Tibial artery (tissue), 4 donors: ENCODE data around the gene LPO.

Experiments
- DNase-seq, 2 donors: peaks; one replicate each; pipeline ENCODE4 v3.0.0-alpha.2; 2019
- H3K27ac ChIP-seq, 2 donors: fragments of 200-600 bp; sonication (generic) in 1 of 2; 1 replicate in 1 of 2; 2 replicates in 1 of 2; pipeline ENCODE4 v1.5.1; 2018 to 2019; ENCODE audit warnings: mild to moderate bottlenecking in 1 of 2
- H3K27me3 ChIP-seq, 2 donors: fragments of 200-600 bp; sonication (generic) in 1 of 2; one replicate each; pipeline versions ENCODE4 v1.5.1 to v1.6.0; 2016 to 2019
- H3K36me3 ChIP-seq, 3 donors: fragments of 200-600 bp; sonication (generic) in 2 of 3; one replicate each; pipeline ENCODE4 v1.5.1; 2016 to 2019; ENCODE audit warnings: mild to moderate bottlenecking in 2 of 3
- H3K4me1 ChIP-seq, 4 donors: fragments of 200-600 bp; sonication (generic) in 2 of 4; 1 replicate in 3 of 4; 2 replicates in 1 of 4; pipeline ENCODE4 v1.5.1; 2016 to 2019
- H3K4me3 ChIP-seq, 2 donors: fragments of 200-600 bp; sonication (generic) in 1 of 2; 1 replicate in 1 of 2; 2 replicates in 1 of 2; pipeline ENCODE4 v1.5.1; 2018 to 2019; ENCODE audit warnings: mild to moderate bottlenecking in 2 of 2
- H3K9me3 ChIP-seq, 3 donors: fragments of 200-600 bp; sonication (generic) in 1 of 3; one replicate each; pipeline ENCODE4 v1.5.1; 2016 to 2019
- intact Hi-C: fragments of 100-400 bp; cut with DNase I; formaldehyde crosslinking; loops from one replicate; pipeline ENCODE4 v1.15.0; 2023; ENCODE audit warnings: low total_unique reads
- TF ChIP-seq, protein P1 (sequence below), 2 experiments: fragments of 200-600 bp in 1 of 2; fragments of 450-650 bp in 1 of 2; IDR thresholded peaks; one replicate each; pipeline ENCODE4 v1.5.1; 2017 to 2019; ENCODE audit warnings: antibody characterized with exemption in 2 of 2, mild to moderate bottlenecking in 1 of 2, moderate library complexity in 1 of 2

LPO gene

DNA sequence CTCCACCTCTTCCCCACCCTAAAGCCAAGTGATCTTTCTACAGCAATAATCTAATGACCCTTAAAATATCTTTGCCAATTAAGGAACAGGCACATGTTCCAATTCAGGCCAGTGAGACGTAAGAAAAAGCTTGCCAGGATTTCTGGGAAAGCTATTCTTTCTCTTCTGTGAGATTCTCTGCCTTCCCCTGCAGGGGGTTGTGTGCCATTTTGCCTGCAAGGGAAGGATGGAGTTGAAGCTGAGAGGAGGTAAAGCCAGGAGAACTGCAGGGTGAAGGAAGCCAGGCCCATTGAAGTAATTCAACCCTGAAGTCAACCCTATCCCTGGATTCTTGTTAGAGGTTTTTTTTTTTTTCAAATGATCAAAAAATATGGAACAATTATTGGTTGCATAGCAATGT, 9.0 kb upstream of the LPO start:
- no peaks in the 10 kb centered on the region for H3K36me3 ChIP-seq
- DNase-seq = no peak
- H3K27ac ChIP-seq = no peak overlapping the region
- intact Hi-C loops = no loop called here
- H3K27me3 ChIP-seq = peaks cover 0 to 38% of the 10 kb centered on the region in 2 donors
- H3K4me3 ChIP-seq = no peak overlapping the region
- no peaks in the 10 kb centered on the region for H3K4me1 ChIP-seq
- H3K9me3 ChIP-seq = no peaks in the 10 kb centered on the region
- TF ChIP-seq, protein P1, sequence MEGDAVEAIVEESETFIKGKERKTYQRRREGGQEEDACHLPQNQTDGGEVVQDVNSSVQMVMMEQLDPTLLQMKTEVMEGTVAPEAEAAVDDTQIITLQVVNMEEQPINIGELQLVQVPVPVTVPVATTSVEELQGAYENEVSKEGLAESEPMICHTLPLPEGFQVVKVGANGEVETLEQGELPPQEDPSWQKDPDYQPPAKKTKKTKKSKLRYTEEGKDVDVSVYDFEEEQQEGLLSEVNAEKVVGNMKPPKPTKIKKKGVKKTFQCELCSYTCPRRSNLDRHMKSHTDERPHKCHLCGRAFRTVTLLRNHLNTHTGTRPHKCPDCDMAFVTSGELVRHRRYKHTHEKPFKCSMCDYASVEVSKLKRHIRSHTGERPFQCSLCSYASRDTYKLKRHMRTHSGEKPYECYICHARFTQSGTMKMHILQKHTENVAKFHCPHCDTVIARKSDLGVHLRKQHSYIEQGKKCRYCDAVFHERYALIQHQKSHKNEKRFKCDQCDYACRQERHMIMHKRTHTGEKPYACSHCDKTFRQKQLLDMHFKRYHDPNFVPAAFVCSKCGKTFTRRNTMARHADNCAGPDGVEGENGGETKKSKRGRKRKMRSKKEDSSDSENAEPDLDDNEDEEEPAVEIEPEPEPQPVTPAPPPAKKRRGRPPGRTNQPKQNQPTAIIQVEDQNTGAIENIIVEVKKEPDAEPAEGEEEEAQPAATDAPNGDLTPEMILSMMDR (IDR thresholded peaks at IDR 0.05) = no peak

DNA sequence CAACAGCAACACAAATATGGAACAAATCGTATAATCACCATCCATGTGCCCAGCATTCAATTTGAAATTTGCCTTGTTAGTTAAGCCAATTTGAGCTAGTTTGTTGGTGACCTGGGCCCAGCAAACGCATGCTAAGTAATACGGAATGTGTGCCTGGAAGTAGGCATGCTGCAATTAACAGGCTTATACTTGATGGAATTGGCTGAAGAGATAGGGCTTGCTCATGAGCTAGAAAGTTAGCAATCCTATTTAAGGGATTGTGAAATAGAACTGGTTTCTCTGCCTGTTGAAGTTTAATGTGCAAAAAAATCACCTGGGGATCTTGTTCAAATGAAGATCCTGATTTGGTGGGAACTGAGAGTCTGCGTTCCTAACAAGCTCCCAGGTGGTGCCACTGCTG, 8.5 kb upstream of the LPO start:
- no peak overlapping the region for H3K4me3 ChIP-seq
- no peaks in the 10 kb centered on the region for H3K36me3 ChIP-seq
- no peaks in the 10 kb centered on the region for H3K4me1 ChIP-seq
- intact Hi-C loops = no loop called here
- no peaks in the 10 kb centered on the region for H3K9me3 ChIP-seq
- TF ChIP-seq, protein P1 (IDR thresholded peaks at IDR 0.05) = no peak
- no peak overlapping the region for H3K27ac ChIP-seq
- DNase-seq = no peak
- peaks cover 0 to 41% of the 10 kb centered on the region in 2 donors for H3K27me3 ChIP-seq

DNA sequence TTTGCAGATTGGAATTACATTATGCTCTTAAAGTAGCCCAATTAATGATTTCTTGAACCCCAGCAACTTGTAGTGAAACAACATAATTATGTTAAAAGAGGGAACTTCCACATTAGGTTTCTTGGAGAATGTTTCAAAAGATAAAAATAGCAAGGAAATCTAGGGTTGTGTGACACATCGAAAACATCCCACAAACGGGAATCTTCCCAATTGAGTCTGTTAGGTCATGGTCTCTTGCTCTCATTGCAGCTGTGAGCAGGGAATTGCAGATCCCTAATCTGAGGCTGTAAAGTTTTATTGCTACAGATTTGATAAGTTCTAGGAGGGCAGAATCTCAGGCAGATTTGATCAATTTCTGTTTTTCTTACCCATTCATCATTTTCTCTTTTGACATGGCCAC, 6.7 kb upstream of the LPO start:
- no peak for DNase-seq
- Histone ChIP-seq H3K9me3 (no peaks in the 10 kb centered on the region), H3K4me3 (no peak overlapping the region), H3K27ac (no peak overlapping the region), H3K36me3 (no peaks in the 10 kb centered on the region), H3K27me3 (peaks cover 0 to 44% of the 10 kb centered on the region in 2 donors), H3K4me1 (no peaks in the 10 kb centered on the region)
- TF ChIP-seq, protein P1 (IDR thresholded peaks at IDR 0.05) = no peak
- intact Hi-C loops = no loop called here

DNA sequence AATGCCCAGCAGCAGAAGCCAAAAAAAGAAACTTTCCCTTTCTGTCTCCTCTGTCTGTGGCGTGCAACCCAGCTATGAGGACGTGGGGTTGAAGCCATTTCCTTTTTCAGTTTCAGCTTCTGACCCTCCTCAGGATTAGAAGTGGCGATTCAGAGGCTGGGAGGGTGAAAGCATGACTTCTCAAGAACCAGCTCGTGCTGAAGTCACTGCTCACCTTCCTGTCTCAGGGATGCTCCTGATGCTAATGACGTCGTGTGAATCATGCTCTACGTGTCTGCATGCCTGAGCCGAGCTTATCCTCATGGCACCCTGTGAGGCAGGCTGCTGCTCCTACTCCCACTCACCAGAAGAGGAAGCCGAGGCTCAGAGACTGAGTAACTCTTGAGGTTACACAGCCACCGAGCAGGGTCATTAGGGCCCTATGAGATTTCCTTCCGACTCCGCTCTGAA, 5.7 kb upstream of the LPO start:
- Histone ChIP-seq H3K9me3 (no peaks in the 10 kb centered on the region), H3K4me3 (no peak overlapping the region), H3K27ac (no peak overlapping the region), H3K36me3 (no peaks in the 10 kb centered on the region), H3K27me3 (peaks cover 0 to 44% of the 10 kb centered on the region in 2 donors), H3K4me1 (no peaks in the 10 kb centered on the region)
- intact Hi-C loops = no loop called here
- TF ChIP-seq, protein P1 (IDR thresholded peaks at IDR 0.05) = no peak
- DNase-seq = no peak

DNA sequence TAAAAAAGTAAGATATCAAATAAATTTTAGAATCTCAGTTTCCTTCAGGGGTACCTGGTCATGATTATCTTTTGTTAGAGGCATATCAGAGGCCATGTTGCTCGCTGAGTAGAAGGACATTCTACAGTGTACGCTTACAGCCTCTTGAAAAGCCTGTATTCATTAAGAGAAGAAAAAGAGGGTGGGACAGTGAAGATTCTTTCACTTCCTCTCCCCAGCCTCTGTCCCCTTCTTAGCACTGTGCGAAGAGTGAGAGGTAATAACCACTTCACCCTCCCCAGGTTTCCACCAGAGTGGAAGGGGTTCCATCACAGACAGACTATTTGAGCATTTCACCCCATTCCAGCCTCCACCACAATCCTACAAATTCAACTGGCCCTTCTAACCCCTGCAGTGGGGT, 4.8 kb upstream of the LPO start:
- no peaks in the 10 kb centered on the region for H3K9me3 ChIP-seq
- no peak overlapping the region for H3K4me3 ChIP-seq
- H3K4me1 ChIP-seq = no peaks in the 10 kb centered on the region
- intact Hi-C loops = no loop called here
- peaks cover 0 to 42% of the 10 kb centered on the region in 2 donors for H3K27me3 ChIP-seq
- no peaks in the 10 kb centered on the region for H3K36me3 ChIP-seq
- TF ChIP-seq, protein P1 (IDR thresholded peaks at IDR 0.05) = no peak
- H3K27ac ChIP-seq = no peak overlapping the region
- DNase-seq = no peak

DNA sequence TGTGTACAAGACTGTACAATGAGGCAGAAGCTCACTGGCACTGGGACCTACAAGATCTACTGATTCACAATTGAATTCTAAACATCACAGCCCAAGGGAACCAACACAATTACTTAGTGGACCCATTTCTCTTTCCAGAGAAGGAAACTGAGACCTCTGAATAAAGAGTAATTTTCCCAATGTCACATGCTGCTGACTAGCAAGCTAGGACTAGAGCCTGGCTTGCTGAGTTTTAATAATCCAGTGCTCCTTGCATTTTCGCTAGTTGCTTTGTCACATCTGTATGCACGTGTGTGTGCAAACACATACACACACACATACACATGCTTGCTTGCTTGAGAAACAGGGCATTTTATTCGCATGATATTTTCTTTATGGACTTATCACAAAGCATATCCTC, 3.9 kb upstream of the LPO start:
- no peak overlapping the region for H3K4me3 ChIP-seq
- no peaks in the 10 kb centered on the region for H3K9me3 ChIP-seq
- TF ChIP-seq, protein P1 (IDR thresholded peaks at IDR 0.05) = no peak
- H3K4me1 ChIP-seq = no peaks in the 10 kb centered on the region
- intact Hi-C loops = no loop called here
- H3K27ac ChIP-seq = no peak overlapping the region
- peaks cover 0 to 41% of the 10 kb centered on the region in 2 donors for H3K27me3 ChIP-seq
- H3K36me3 ChIP-seq = no peaks in the 10 kb centered on the region
- no peak for DNase-seq
